CD4-positive, alpha-beta memory T cell (primary cell): ENCODE data around the gene PLK1. TPM values are rescaled to one million over a fixed set of nuclear protein-coding genes. Genes with fewer than 3 reads are reported as not detected.

Experiments used
- CTCF ChIA-PET: fragments of 350-600 bp; sonication (Branson Sonifier 250); formaldehyde crosslinking; loops from one replicate; lab custom pipeline; 2021; ENCODE audit warnings: inconsistent platforms; ENCODE audit not compliant: partially characterized antibody; lab: Charles Lee
- POLR2A ChIA-PET: fragments of 350-600 bp; sonication (Branson Sonifier 250); formaldehyde crosslinking; loops from one replicate; lab custom pipeline; 2021; ENCODE audit not compliant: partially characterized antibody; lab: Charles Lee
- DNase-seq, 5 donors: peaks; one replicate each; pipeline versions ENCODE4 v3.0.0 to v3.0.0-alpha.2; 2020 to 2022; ENCODE audit warnings: mixed read lengths in 1 of 5
- H3K27ac ChIP-seq: one replicate; pipeline ENCODE4 v1.7.0; 2013; ENCODE audit warnings: low read depth, low read length
- H3K27me3 ChIP-seq: 2 replicates; pipeline ENCODE4 v1.7.0; 2013; ENCODE audit warnings: mild to moderate bottlenecking, low read length, moderate library complexity; ENCODE audit not compliant: insufficient read depth
- H3K36me3 ChIP-seq: 2 replicates; pipeline ENCODE4 v1.7.0; 2013; ENCODE audit warnings: mild to moderate bottlenecking, low read length, moderate library complexity; ENCODE audit not compliant: insufficient read depth
- H3K4me1 ChIP-seq: 2 replicates; pipeline ENCODE4 v1.7.0; 2013; ENCODE audit warnings: mild to moderate bottlenecking, low read length, moderate library complexity; ENCODE audit not compliant: insufficient read depth
- H3K4me3 ChIP-seq, 2 donors: one replicate each; pipeline ENCODE4 v1.7.0; 2013; ENCODE audit warnings: low read length in 2 of 2, mild to moderate bottlenecking in 1 of 2
- H3K9me3 ChIP-seq, 2 donors: one replicate each; pipeline ENCODE4 v1.7.0; 2013; ENCODE audit warnings: low read length in 2 of 2, control low read depth in 1 of 2; ENCODE audit not compliant: control insufficient read depth in 1 of 2
- H3K27ac Mint-ChIP-seq, 7 donors: one replicate each; pipeline ENCODE4 v1.8.0; 2020 to 2021; ENCODE audit warnings: mixed read lengths in 7 of 7, mild to moderate bottlenecking in 6 of 7, inconsistent platforms in 3 of 7, moderate library complexity in 3 of 7
- H3K27me3 Mint-ChIP-seq, 2 donors: one replicate each; pipeline ENCODE4 v1.8.0; 2020 to 2021; ENCODE audit warnings: mixed read lengths in 2 of 2
- H3K36me3 Mint-ChIP-seq, 2 donors: one replicate each; pipeline ENCODE4 v1.8.0; 2020 to 2021; ENCODE audit warnings: mixed read lengths in 2 of 2, inconsistent platforms in 1 of 2, mild to moderate bottlenecking in 1 of 2
- H3K4me1 Mint-ChIP-seq, 4 donors: one replicate each; pipeline ENCODE4 v1.8.0; 2020 to 2021; ENCODE audit warnings: mixed read lengths in 4 of 4, mild to moderate bottlenecking in 1 of 4
- H3K4me3 Mint-ChIP-seq, 8 donors: one replicate each; pipeline ENCODE4 v1.8.0; 2020 to 2021; ENCODE audit warnings: mixed read lengths in 8 of 8, mild to moderate bottlenecking in 7 of 8, moderate library complexity in 6 of 8, inconsistent platforms in 3 of 8
- H3K9me3 Mint-ChIP-seq, 8 donors: one replicate each; pipeline ENCODE4 v1.8.0; 2020 to 2021; ENCODE audit warnings: mixed read lengths in 8 of 8, mild to moderate bottlenecking in 5 of 8, inconsistent platforms in 3 of 8, moderate library complexity in 1 of 8
- intact Hi-C: fragments of 100-400 bp; cut with micrococcal nuclease; formaldehyde crosslinking; loops from one replicate; pipeline ENCODE4 v1.15.1; 2023
- polyA plus RNA-seq, 2 donors: library from polyadenylated mRNA; unstranded; fragments of 300-500 nt; fragmentation: Illumina TruSeq; gene quantifications; one replicate each; pipeline ENCODE4 v1.2.3, GENCODE V29; 2021
- total RNA-seq, 2 experiments: library from RNA; stranded (reverse); gene quantifications; one replicate each; pipeline ENCODE4 v1.2.3, GENCODE V29; 2021

The PLK1 gene
- total and polyA plus RNA-seq, 4 experiments from 2014 or later = 0.18 to 3.5 (median 3.0) TPM; not detected in 1

- ChIA-PET POLR2A (no interaction called here), CTCF (no interaction called here)
- Histone ChIP-seq H3K27ac (no peak overlapping the region), H3K9me3 (no peaks in the 10 kb centered on the region), H3K27me3 (peaks cover 6% of the 10 kb centered on the region), H3K4me3 (no peak overlapping the region), H3K4me1 (no peaks in the 10 kb centered on the region), H3K36me3 (no peaks in the 10 kb centered on the region)
- peaks cover 26 to 28% of the 10 kb centered on the region in 2 donors for H3K27me3 Mint-ChIP-seq
- H3K4me3 Mint-ChIP-seq = no peak overlapping the region
- peaks cover 2 to 5% of the 10 kb centered on the region in 2 donors for H3K36me3 Mint-ChIP-seq
- peaks cover 5 to 32% (median 21%) of the 10 kb centered on the region in 8 donors for H3K9me3 Mint-ChIP-seq
- intact Hi-C loops = no loop called here
- DNase-seq = no peak
- no peaks in the 10 kb centered on the region for H3K4me1 Mint-ChIP-seq
- no peak overlapping the region for H3K27ac Mint-ChIP-seq
Observed at GRCh38 chr16:23706439-23706838, 27.8 kb downstream of the PLK1 start.

- no peak overlapping the region for H3K27ac Mint-ChIP-seq
- Histone ChIP-seq H3K27ac (no peak overlapping the region), H3K4me3 (no peak overlapping the region), H3K36me3 (no peaks in the 10 kb centered on the region), H3K9me3 (no peaks in the 10 kb centered on the region), H3K27me3 (peaks cover 6% of the 10 kb centered on the region), H3K4me1 (no peaks in the 10 kb centered on the region)
- intact Hi-C loops = no loop called here
- no peak overlapping the region for H3K4me3 Mint-ChIP-seq
- ChIA-PET POLR2A (no interaction called here), CTCF (interaction anchor here (1.5 kb wide), 2 partner anchors 17 to 27 kb away, joined by 3 to 4 read pairs; no protein-coding TSS in a partner anchor)
- H3K27me3 Mint-ChIP-seq = peaks cover 34 to 39% of the 10 kb centered on the region in 2 donors
- no peak for DNase-seq
- H3K36me3 Mint-ChIP-seq = peaks cover 0 to 2% of the 10 kb centered on the region in 2 donors
- H3K4me1 Mint-ChIP-seq = no peaks in the 10 kb centered on the region
- peaks cover 2 to 19% (median 13%) of the 10 kb centered on the region in 8 donors for H3K9me3 Mint-ChIP-seq
Observed at GRCh38 chr16:23709536-23709935, 30.8 kb downstream of the PLK1 start.

- H3K27me3 ChIP-seq = peaks cover 6% of the 10 kb centered on the region
- Mint-ChIP-seq H3K9me3 (peaks cover 2 to 19% (median 13%) of the 10 kb centered on the region in 8 donors), H3K4me1 (no peaks in the 10 kb centered on the region), H3K36me3 (peaks cover 0 to 2% of the 10 kb centered on the region in 2 donors), H3K27me3 (peaks cover 38 to 42% of the 10 kb centered on the region in 2 donors), H3K4me3 (peak overlapping the region in 1 of 8 donors; percentile 16), H3K27ac (no peak overlapping the region)
- H3K27ac ChIP-seq = no peak overlapping the region
- H3K4me3 ChIP-seq = no peak overlapping the region
- H3K4me1 ChIP-seq = no peaks in the 10 kb centered on the region
- DNase-seq = no peak
- no peaks in the 10 kb centered on the region for H3K36me3 ChIP-seq
- intact Hi-C loops = no loop called here
- CTCF ChIA-PET = interaction anchor here (0.6 to 1.5 kb wide), 3 partner anchors 17 to 121 kb away, joined by 3 to 4 read pairs (median 3); no protein-coding TSS in a partner anchor
- POLR2A ChIA-PET = no interaction called here
- H3K9me3 ChIP-seq = no peaks in the 10 kb centered on the region
Observed at GRCh38 chr16:23710008-23710407, 31.3 kb downstream of the PLK1 start.

- intact Hi-C loops = no loop called here
- H3K27me3 ChIP-seq = peaks cover 6% of the 10 kb centered on the region
Observed at GRCh38 chr16:23710504-23710903, 31.8 kb downstream of the PLK1 start.

GRCh38 chr16:23711785-23712184 is 33.1 kb downstream of the PLK1 start:
- intact Hi-C loops = no loop called here
- H3K9me3 Mint-ChIP-seq = peaks cover 2 to 18% (median 13%) of the 10 kb centered on the region in 8 donors
- POLR2A ChIA-PET = no interaction called here

More at GRCh38 chr16:23710504-23710903, 31.8 kb downstream of the PLK1 start:
- Histone ChIP-seq H3K4me3 (no peak overlapping the region), H3K9me3 (no peaks in the 10 kb centered on the region), H3K27ac (no peak overlapping the region), H3K4me1 (no peaks in the 10 kb centered on the region), H3K36me3 (no peaks in the 10 kb centered on the region)
- H3K36me3 Mint-ChIP-seq = peaks cover 0 to 2% of the 10 kb centered on the region in 2 donors
- H3K4me1 Mint-ChIP-seq = no peaks in the 10 kb centered on the region
- POLR2A ChIA-PET = no interaction called here
- no peak overlapping the region for H3K4me3 Mint-ChIP-seq
- H3K27ac Mint-ChIP-seq = no peak overlapping the region
- CTCF ChIA-PET = interaction anchor here (0.6 to 1.5 kb wide), 3 partner anchors 17 to 122 kb away, joined by 3 to 4 read pairs (median 3); no protein-coding TSS in a partner anchor
- peaks cover 2 to 19% (median 13%) of the 10 kb centered on the region in 8 donors for H3K9me3 Mint-ChIP-seq
- peaks cover 33 to 38% of the 10 kb centered on the region in 2 donors for H3K27me3 Mint-ChIP-seq
- no peak for DNase-seq

GRCh38 chr16:23712976-23713375 is 34.3 kb downstream of the PLK1 start, which contains the start of gene ERN2:
Gene ERN2 (minus strand): TSS chr16:23713222. CDS start chr16:23713187, 35 bp downstream.
- H3K27me3 ChIP-seq = peaks cover 6% of the 10 kb centered on the region
- intact Hi-C loops = no loop called here
- no peaks in the 10 kb centered on the region for H3K36me3 ChIP-seq
- no peak within 1 kb of the TSS for H3K4me3 ChIP-seq
- H3K9me3 Mint-ChIP-seq = peaks cover 2 to 20% (median 13%) of the 10 kb centered on the region in 8 donors
- no peak within 1 kb of the TSS for H3K27ac Mint-ChIP-seq
- CTCF ChIA-PET = no interaction called here
- no peak for DNase-seq
- H3K9me3 ChIP-seq = no peaks in the 10 kb centered on the region
- no peak within 1 kb of the TSS for H3K4me3 Mint-ChIP-seq
- H3K4me1 Mint-ChIP-seq = no peaks in the 10 kb centered on the region
- H3K4me1 ChIP-seq = no peaks in the 10 kb centered on the region
- H3K27me3 Mint-ChIP-seq = peaks cover 37% of the 10 kb centered on the region in 2 donors
- H3K27ac ChIP-seq = no peak within 1 kb of the TSS
- POLR2A ChIA-PET = no interaction called here
- peaks cover 0 to 2% of the 10 kb centered on the region in 2 donors for H3K36me3 Mint-ChIP-seq

More at GRCh38 chr16:23711785-23712184, 33.1 kb downstream of the PLK1 start:
- CTCF ChIA-PET = no interaction called here
- no peak for DNase-seq
- no peak overlapping the region for H3K27ac Mint-ChIP-seq
- Histone ChIP-seq H3K27me3 (peaks cover 6% of the 10 kb centered on the region), H3K4me1 (no peaks in the 10 kb centered on the region), H3K9me3 (no peaks in the 10 kb centered on the region), H3K27ac (no peak overlapping the region), H3K36me3 (no peaks in the 10 kb centered on the region), H3K4me3 (no peak overlapping the region)
- H3K4me3 Mint-ChIP-seq = no peak overlapping the region
- H3K36me3 Mint-ChIP-seq = peaks cover 0 to 2% of the 10 kb centered on the region in 2 donors
- peaks cover 32 to 36% of the 10 kb centered on the region in 2 donors for H3K27me3 Mint-ChIP-seq
- no peaks in the 10 kb centered on the region for H3K4me1 Mint-ChIP-seq

- DNase-seq = no peak
- POLR2A ChIA-PET = no interaction called here
- Histone ChIP-seq H3K4me1 (no peaks in the 10 kb centered on the region), H3K27me3 (no peaks in the 10 kb centered on the region), H3K27ac (no peak overlapping the region), H3K36me3 (no peaks in the 10 kb centered on the region), H3K9me3 (no peaks in the 10 kb centered on the region), H3K4me3 (no peak overlapping the region)
- Mint-ChIP-seq H3K27me3 (peaks cover 31 to 34% of the 10 kb centered on the region in 2 donors), H3K36me3 (no peaks in the 10 kb centered on the region), H3K9me3 (peaks cover 0 to 5% (median 3%) of the 10 kb centered on the region in 8 donors), H3K4me1 (no peaks in the 10 kb centered on the region), H3K27ac (no peak overlapping the region), H3K4me3 (no peak overlapping the region)
- intact Hi-C loops = no loop called here
- CTCF ChIA-PET = no interaction called here
Observed at GRCh38 chr16:23716484-23716883, 37.8 kb downstream of the PLK1 start.
